ENCODE data around the gene TPGS2.
"Not testable (repeated sequence)": the region's sequence is repeated elsewhere in the genome, so short reads cannot be mapped to it uniquely, and the experiment has no call there.

Gene TPGS2

GRCh38 chr18:36819621-36820020 lies 9.2 kb downstream of the TPGS2 start:
- no peak for DNase-seq

GRCh38 chr18:36818652-36819051 lies 10.2 kb downstream of the TPGS2 start:
- DNase-seq, result no peak

GRCh38 chr18:36817039-36817438 lies 11.8 kb downstream of the TPGS2 start:
- no peak for DNase-seq

GRCh38 chr18:36816096-36816495 lies 12.7 kb downstream of the TPGS2 start:
- not testable (repeated sequence) for DNase-seq

- no peak for DNase-seq
These were observed 13.8 kb downstream of the TPGS2 start for GRCh38 chr18:36814994-36815393.

- no peak for DNase-seq
These were observed 15.0 kb downstream of the TPGS2 start for GRCh38 chr18:36813824-36814223.

GRCh38 chr18:36813101-36813775 lies 15.6 kb downstream of the TPGS2 start:
- DNase-seq, result no peak

GRCh38 chr18:36812678-36813077 lies 16.1 kb downstream of the TPGS2 start:
- DNase-seq, result no peak

- DNase-seq, result no peak
These were observed 16.8 kb downstream of the TPGS2 start for GRCh38 chr18:36811955-36812354.

GRCh38 chr18:36811430-36811829 lies 17.4 kb downstream of the TPGS2 start:
- DNase-seq, result no peak

GRCh38 chr18:36809590-36810381 lies 19.0 kb downstream of the TPGS2 start:
- DNase-seq, result peak; percentile 69

GRCh38 chr18:36808681-36809080 lies 20.1 kb downstream of the TPGS2 start:
- no peak for DNase-seq

GRCh38 chr18:36805105-36805504 lies 23.7 kb downstream of the TPGS2 start:
- DNase-seq, result no peak

GRCh38 chr18:36798738-36799473 lies 29.9 kb downstream of the TPGS2 start:
- DNase-seq, result no peak

- DNase-seq, result no peak
These were observed 36.0 kb downstream of the TPGS2 start for GRCh38 chr18:36792634-36793283.

- DNase-seq, result no peak
These were observed 42.1 kb downstream of the TPGS2 start for GRCh38 chr18:36786686-36787085.

- DNase-seq, result no peak
These were observed 45.0 kb downstream of the TPGS2 start for GRCh38 chr18:36783792-36784191.

- no peak for DNase-seq
These were observed 46.1 kb downstream of the TPGS2 start for GRCh38 chr18:36782710-36783109.

- no peak for DNase-seq
These were observed 48.1 kb downstream of the TPGS2 start for GRCh38 chr18:36780748-36781147.

GRCh38 chr18:36777566-36777965 lies 51.2 kb downstream of the TPGS2 start:
- DNase-seq, result no peak

- no peak for DNase-seq
These were observed 52.2 kb downstream of the TPGS2 start for GRCh38 chr18:36776650-36777049.

GRCh38 chr18:36775396-36775795 lies 53.4 kb downstream of the TPGS2 start:
- DNase-seq, result no peak

- DNase-seq, result no peak
These were observed 56.5 kb downstream of the TPGS2 start for GRCh38 chr18:36772241-36772723.
